Calu3 (cell line): Measurements from ENCODE around the gene EFNA3. TPM values are rescaled to one million over a fixed set of nuclear protein-coding genes. Genes with fewer than 3 reads are reported as not detected.

Experiments used
- BruUV-seq: library from RNA; stranded (reverse); fragments of 400-500 nt; replicated peaks from 2 replicates; lab custom pipeline; 2021; lab: Mats Ljungman, UMichigan
- CTCF ChIA-PET: fragments of 300-600 bp; sonication (Branson Sonifier 250); formaldehyde crosslinking; loops from one replicate; lab custom pipeline; 2022; ENCODE audit warnings: antibody characterized with exemption; lab: Charles Lee
- DNase-seq: peaks from one replicate; pipeline ENCODE4 v3.0.0; 2022
- H3K27ac Mint-ChIP-seq: one replicate; pipeline ENCODE4 v1.8.0; 2022; ENCODE audit warnings: mixed read lengths; ENCODE audit not compliant: unreplicated experiment
- H3K27me3 Mint-ChIP-seq: one replicate; pipeline ENCODE4 v1.8.0; 2022; ENCODE audit warnings: mixed read lengths; ENCODE audit not compliant: unreplicated experiment
- H3K36me3 Mint-ChIP-seq: one replicate; pipeline ENCODE4 v1.8.0; 2022; ENCODE audit warnings: mild to moderate bottlenecking, moderate library complexity, mixed read lengths; ENCODE audit not compliant: insufficient read depth, unreplicated experiment
- H3K4me1 Mint-ChIP-seq: one replicate; pipeline ENCODE4 v1.8.0; 2022; ENCODE audit warnings: mild to moderate bottlenecking, low read depth, mixed read lengths; ENCODE audit not compliant: unreplicated experiment
- H3K4me3 Mint-ChIP-seq: one replicate; pipeline ENCODE4 v1.8.0; 2022; ENCODE audit warnings: mild to moderate bottlenecking, low read depth, moderate library complexity, mixed read lengths; ENCODE audit not compliant: unreplicated experiment
- H3K9me3 Mint-ChIP-seq: one replicate; pipeline ENCODE4 v1.8.0; 2022; ENCODE audit warnings: low read depth, mixed read lengths; ENCODE audit not compliant: unreplicated experiment
- CTCF ChIP-seq: fragments of 200-600 bp; IDR thresholded peaks from one replicate; pipeline ENCODE4 v1.8.0; 2022; ENCODE audit warnings: antibody characterized with exemption; ENCODE audit not compliant: unreplicated experiment
- intact Hi-C: fragments of 100-400 bp; cut with micrococcal nuclease; formaldehyde crosslinking; loops from one replicate; pipeline ENCODE4 v1.10.0; 2022; ENCODE audit not compliant: unreplicated experiment
- total RNA-seq: library from RNA; stranded (reverse); gene quantifications from 2 replicates; pipeline ENCODE4 v1.2.3, GENCODE V29; 2022

The EFNA3 gene
- total RNA-seq, 1 experiment from 2014 or later: 1.7 TPM

- peaks cover 90% of the 10 kb centered on the region for H3K27me3 Mint-ChIP-seq
- BruUV-seq: no TSS peak
- H3K4me3 Mint-ChIP-seq: peak overlapping the region; percentile 58
- peaks cover 39% of the 10 kb centered on the region for H3K4me1 Mint-ChIP-seq
- peaks cover 23% of the 10 kb centered on the region for H3K36me3 Mint-ChIP-seq
- H3K27ac Mint-ChIP-seq: no peak overlapping the region
- no peak for TF ChIP-seq CTCF
- intact Hi-C loops: no loop called here
- DNase-seq: no peak
- CTCF ChIA-PET: no interaction called here
- no peaks in the 10 kb centered on the region for H3K9me3 Mint-ChIP-seq
These were observed 735 bp upstream of the EFNA3 start for GRCh38 chr1:155077758-155078445.

GRCh38 chr1:155079210-155079486 is 511 bp downstream of the EFNA3 start:
- Mint-ChIP-seq H3K27ac (peak overlapping the region; percentile 16), H3K27me3 (peaks cover 85% of the 10 kb centered on the region), H3K4me3 (peak overlapping the region; percentile 58), H3K9me3 (no peaks in the 10 kb centered on the region), H3K4me1 (peaks cover 51% of the 10 kb centered on the region), H3K36me3 (peaks cover 30% of the 10 kb centered on the region)
- CTCF ChIA-PET: interaction anchor here (0.6 to 1.1 kb wide), 3 partner anchors 18 to 94 kb away, joined by 3 to 6 read pairs (median 4); partner anchors contain the start of genes DPM3 and KRTCAP2
- DNase-seq: no peak
- no TSS peak for BruUV-seq
- intact Hi-C loops: no loop called here
- TF ChIP-seq CTCF: no peak

DNA sequence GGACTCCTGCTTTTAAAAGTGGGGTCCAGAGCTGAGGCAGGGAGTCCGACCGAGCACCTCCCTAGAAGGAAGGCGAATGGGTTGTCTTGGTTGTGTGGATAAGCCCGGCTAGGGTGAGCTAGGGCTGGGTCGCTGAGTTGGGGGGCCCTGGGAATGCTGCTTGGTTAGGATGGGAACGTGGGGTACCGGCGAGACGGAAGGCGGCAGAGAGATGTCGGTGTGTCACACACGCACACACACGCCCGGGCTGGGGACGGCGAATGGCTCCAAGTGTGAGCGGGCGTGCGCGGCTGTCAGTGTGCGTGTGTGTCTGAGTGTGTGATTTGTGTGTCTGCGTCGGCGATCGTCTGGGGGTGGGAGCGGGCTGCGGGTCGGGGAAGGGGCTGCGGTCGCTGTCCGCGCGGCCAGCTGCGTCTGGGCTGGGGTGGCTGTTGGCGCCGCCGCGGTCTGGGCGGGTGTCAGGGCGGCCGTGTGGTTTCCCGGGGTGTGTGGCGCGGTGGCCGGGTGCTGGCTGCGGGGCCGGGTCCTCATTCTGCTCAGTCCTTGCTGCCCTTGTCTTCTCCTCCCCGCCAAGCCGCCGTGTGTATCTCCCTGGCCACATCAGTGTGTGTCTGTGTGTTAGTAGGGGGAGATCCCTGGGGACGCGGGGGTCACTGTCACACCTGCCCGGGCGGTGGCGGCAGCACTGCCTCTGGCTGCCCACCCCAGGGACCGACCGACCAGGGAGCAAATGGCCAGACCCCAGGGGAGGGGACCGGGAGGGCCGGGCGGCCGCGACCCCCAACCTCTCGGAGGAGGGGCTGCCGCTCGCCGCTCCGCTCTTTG is 1.1 kb downstream of the EFNA3 start:
- peaks cover 79% of the 10 kb centered on the region for H3K27me3 Mint-ChIP-seq
- H3K4me3 Mint-ChIP-seq: peak overlapping the region; percentile 58
- peaks cover 35% of the 10 kb centered on the region for H3K36me3 Mint-ChIP-seq
- TF ChIP-seq CTCF: no peak
- intact Hi-C loops: loop anchor here (5.0 kb wide), 1 partner anchor 32 kb away; no protein-coding TSS in a partner anchor
- no TSS peak for BruUV-seq
- H3K4me1 Mint-ChIP-seq: peaks cover 55% of the 10 kb centered on the region
- CTCF ChIA-PET: interaction anchor here (0.8 to 1.6 kb wide), 4 partner anchors 18 to 113 kb away, joined by 3 to 6 read pairs (median 4); partner anchors contain the start of gene DPM3
- H3K9me3 Mint-ChIP-seq: no peaks in the 10 kb centered on the region
- H3K27ac Mint-ChIP-seq: peak overlapping the region; percentile 16
- DNase-seq: no peak

DNA sequence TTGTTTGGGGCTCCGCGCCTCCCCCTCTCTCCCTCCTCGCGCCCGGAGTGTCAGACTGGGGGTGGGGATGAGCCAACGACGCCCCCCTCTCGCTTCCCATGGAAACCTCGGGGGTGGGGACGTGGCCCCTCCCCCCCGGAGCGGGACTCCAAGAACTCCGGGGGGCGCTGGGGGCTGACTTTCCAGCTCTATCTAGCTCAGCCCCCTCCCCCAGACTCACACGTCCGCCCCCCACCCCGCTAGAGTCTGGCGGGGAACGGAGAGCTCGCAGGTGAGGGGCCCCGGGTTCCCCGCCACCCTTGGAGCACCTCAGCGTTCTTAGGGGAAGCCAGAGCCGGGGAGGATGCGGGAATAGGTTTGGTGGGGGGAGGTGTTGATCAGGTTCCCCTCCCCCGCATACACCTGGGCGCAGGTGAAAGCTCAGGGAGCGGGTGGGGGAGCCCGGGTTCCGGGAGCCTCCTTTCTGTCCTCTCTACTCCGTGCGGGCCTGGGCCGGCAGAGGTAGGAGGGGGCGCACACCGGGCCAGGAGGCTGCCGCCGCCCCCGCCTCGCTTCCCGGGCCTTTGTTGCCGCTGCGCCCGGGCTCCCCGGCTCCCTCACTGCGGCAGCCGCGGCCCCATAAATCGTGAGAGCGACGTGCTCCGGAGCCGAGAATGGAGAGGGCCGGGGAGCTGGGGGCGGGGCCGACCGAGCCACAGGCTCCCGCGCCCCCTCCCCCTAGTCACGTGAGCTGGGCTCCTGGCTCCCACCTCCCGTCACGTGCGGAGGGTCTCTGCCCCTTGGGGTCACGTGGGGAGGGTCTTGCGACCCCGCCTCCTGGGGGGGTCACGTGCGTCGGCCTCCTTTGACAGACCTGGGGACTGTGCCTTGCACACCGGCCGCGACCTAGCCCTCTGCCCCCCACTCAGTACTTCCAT is 1.9 kb downstream of the EFNA3 start:
- Mint-ChIP-seq H3K4me3 (peak overlapping the region; percentile 58), H3K4me1 (peaks cover 62% of the 10 kb centered on the region), H3K36me3 (peaks cover 44% of the 10 kb centered on the region), H3K27ac (no peak overlapping the region), H3K27me3 (peaks cover 70% of the 10 kb centered on the region), H3K9me3 (no peaks in the 10 kb centered on the region)
- no TSS peak for BruUV-seq
- intact Hi-C loops: loop anchor here (5.0 kb wide), 1 partner anchor 33 kb away; no protein-coding TSS in a partner anchor
- DNase-seq: no peak
- CTCF ChIA-PET: interaction anchor here (0.8 to 1.6 kb wide), 3 partner anchors 10 to 112 kb away, joined by 4 to 6 read pairs (median 5); no protein-coding TSS in a partner anchor
- TF ChIP-seq CTCF: no peak
